Large intestine (tissue), 3 donors: ENCODE measurements around the gene KDM5B. TPM values are rescaled to one million over a fixed set of nuclear protein-coding genes. Genes with fewer than 3 reads are reported as not detected.

ENCODE experiments used
- DNase-seq, 2 donors: peaks; one replicate each; pipeline versions ENCODE4 v3.0.0 to v3.0.0-alpha.2; 2013
- H3K27ac ChIP-seq: one replicate; pipeline ENCODE4 v1.5.1; 2013; ENCODE audit warnings: low read length
- H3K27me3 ChIP-seq: 2 replicates; pipeline ENCODE4 v1.6.1; 2013; ENCODE audit warnings: low read length; ENCODE audit not compliant: control insufficient read depth, insufficient read depth
- H3K36me3 ChIP-seq: 2 replicates; pipeline ENCODE4 v1.6.1; 2013; ENCODE audit warnings: low read length; ENCODE audit not compliant: control insufficient read depth, insufficient read depth
- H3K4me1 ChIP-seq: one replicate; pipeline ENCODE4 v1.6.1; 2013; ENCODE audit warnings: low read length; ENCODE audit not compliant: control insufficient read depth, insufficient read depth
- H3K4me3 ChIP-seq: one replicate; pipeline ENCODE4 v1.5.1; 2013; ENCODE audit warnings: low read length
- H3K9me3 ChIP-seq: one replicate; pipeline ENCODE4 v1.6.1; 2013; ENCODE audit warnings: mild to moderate bottlenecking, low read depth, low read length, moderate library complexity; ENCODE audit not compliant: control insufficient read depth
- WGBS: methylation state at CpG from one replicate; pipeline ENCODE4 v1.1.5; 2013; ENCODE audit warnings: low lambda C conversion rate; ENCODE audit not compliant: insufficient coverage; 5-methylcytosine and 5-hydroxymethylcytosine counted together
- polyA plus RNA-seq: library from polyadenylated mRNA; unstranded; fragments of 120-200 nt; gene quantifications from one replicate; pipeline ENCODE4 v1.2.1, GENCODE V29; 2013

The KDM5B gene
- polyA plus RNA-seq, 1 donor: 39.7 TPM

GRCh38 chr1:202703191-202703590 is 105.0 kb downstream of the KDM5B start:
- Histone ChIP-seq H3K4me3 (no peak overlapping the region), H3K4me1 (no peaks in the 10 kb centered on the region), H3K36me3 (no peaks in the 10 kb centered on the region), H3K27ac (no peak overlapping the region), H3K27me3 (peaks cover 70% of the 10 kb centered on the region), H3K9me3 (no peaks in the 10 kb centered on the region)
- WGBS: no CpG with 5 or more reads among the region's 6 CpGs
- no peak for DNase-seq

DNA sequence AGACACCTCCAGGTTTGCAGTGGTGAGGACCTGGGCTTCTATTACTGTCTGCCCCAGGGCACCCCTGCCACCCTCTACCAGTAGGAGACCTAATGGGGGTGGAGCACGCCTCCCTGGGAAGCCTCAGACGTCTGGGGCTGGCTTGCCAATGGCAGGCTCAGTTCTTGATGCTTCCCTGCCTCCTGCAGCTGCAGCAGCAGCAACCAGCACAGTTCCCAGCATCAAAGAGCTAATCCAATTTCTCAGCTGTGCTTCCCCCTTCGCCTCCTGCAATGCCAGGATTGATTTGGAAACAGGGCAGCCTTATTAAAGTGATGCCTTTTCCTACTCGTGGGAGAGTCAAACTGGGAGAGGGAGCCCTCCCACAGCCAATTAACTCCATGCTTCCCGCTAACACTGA is 106.1 kb downstream of the KDM5B start:
- H3K27me3 ChIP-seq: peaks cover 65% of the 10 kb centered on the region
- DNase-seq: no peak
- WGBS: no CpG with 5 or more reads among the region's 5 CpGs

GRCh38 chr1:202701200-202701599 is 107.0 kb downstream of the KDM5B start:
- no peak overlapping the region for H3K4me3 ChIP-seq
- no peaks in the 10 kb centered on the region for H3K4me1 ChIP-seq
- 92% methylated on average over 2 of the region's 3 CpGs for WGBS
- H3K27me3 ChIP-seq: peaks cover 57% of the 10 kb centered on the region
- no peak for DNase-seq
- H3K27ac ChIP-seq: no peak overlapping the region
- H3K9me3 ChIP-seq: no peaks in the 10 kb centered on the region
- no peaks in the 10 kb centered on the region for H3K36me3 ChIP-seq

More for the DNA sequence above, 106.1 kb downstream of the KDM5B start:
- H3K4me3 ChIP-seq: no peak overlapping the region
- H3K36me3 ChIP-seq: no peaks in the 10 kb centered on the region
- no peaks in the 10 kb centered on the region for H3K4me1 ChIP-seq
- H3K9me3 ChIP-seq: no peaks in the 10 kb centered on the region
- no peak overlapping the region for H3K27ac ChIP-seq

- peaks cover 53% of the 10 kb centered on the region for H3K27me3 ChIP-seq
- no peaks in the 10 kb centered on the region for H3K4me1 ChIP-seq
- no peaks in the 10 kb centered on the region for H3K36me3 ChIP-seq
- H3K9me3 ChIP-seq: no peaks in the 10 kb centered on the region
- H3K27ac ChIP-seq: no peak overlapping the region
- no peak overlapping the region for H3K4me3 ChIP-seq
- DNase-seq: no peak
- no CpG with 5 or more reads among the region's 5 CpGs for WGBS
Observed at GRCh38 chr1:202700061-202700460, 108.2 kb downstream of the KDM5B start.

- Histone ChIP-seq H3K36me3 (no peaks in the 10 kb centered on the region), H3K27me3 (peaks cover 38% of the 10 kb centered on the region), H3K4me1 (no peaks in the 10 kb centered on the region), H3K27ac (no peak overlapping the region), H3K4me3 (no peak overlapping the region), H3K9me3 (no peaks in the 10 kb centered on the region)
- no CpG with 5 or more reads among the region's 8 CpGs for WGBS
- no peak for DNase-seq
Observed at GRCh38 chr1:202698276-202698675, 109.9 kb downstream of the KDM5B start.

DNA sequence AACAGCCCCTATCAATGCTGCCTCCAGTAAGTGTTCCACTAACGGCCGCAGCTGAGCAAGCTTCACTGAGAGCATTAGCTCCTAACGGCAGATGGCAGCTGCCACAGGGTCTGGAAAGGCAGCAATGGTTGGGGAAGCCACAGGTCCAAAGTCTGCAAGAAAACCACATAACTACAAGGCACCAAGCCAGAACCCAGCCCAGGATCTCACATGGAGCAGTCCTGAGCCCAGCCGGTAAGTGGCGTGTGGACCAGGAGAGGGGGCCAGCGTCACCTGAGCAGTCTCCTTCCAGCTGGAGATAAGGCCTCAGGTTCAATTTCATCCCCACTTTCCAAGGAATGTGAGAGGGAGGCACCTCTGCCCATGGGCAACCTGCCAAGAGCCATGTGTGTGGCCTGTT is 111.2 kb downstream of the KDM5B start:
- H3K27ac ChIP-seq: no peak overlapping the region
- peak in 1 of 2 donors; percentile 16 for DNase-seq
- no peak overlapping the region for H3K4me3 ChIP-seq
- no peaks in the 10 kb centered on the region for H3K4me1 ChIP-seq
- H3K27me3 ChIP-seq: peaks cover 29% of the 10 kb centered on the region
- H3K9me3 ChIP-seq: no peaks in the 10 kb centered on the region
- WGBS: no CpG with 5 or more reads among the region's 6 CpGs
- no peaks in the 10 kb centered on the region for H3K36me3 ChIP-seq

DNA sequence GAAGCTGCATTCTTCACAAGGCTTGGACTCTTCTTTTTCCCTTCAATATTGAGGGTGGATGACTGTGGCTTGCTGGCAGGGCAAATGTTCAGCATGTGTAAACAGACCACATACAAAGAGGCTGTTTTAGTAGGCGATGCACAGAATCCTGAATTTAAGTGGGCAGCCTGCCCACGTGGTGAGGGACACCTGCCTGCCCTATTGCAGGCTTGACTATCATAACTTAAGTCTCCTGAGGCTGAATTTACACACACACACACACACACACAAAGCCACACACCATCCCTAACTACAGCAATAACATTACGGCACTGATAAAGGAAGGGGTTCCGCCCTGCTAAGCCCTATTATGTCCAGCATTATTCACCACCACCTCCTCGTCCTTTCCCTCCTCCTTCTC is 113.9 kb downstream of the KDM5B start:
- H3K4me1 ChIP-seq: no peaks in the 10 kb centered on the region
- no peaks in the 10 kb centered on the region for H3K36me3 ChIP-seq
- no peak overlapping the region for H3K4me3 ChIP-seq
- WGBS: 8% methylated on average over 1 of the region's 5 CpGs
- H3K27me3 ChIP-seq: peaks cover 19% of the 10 kb centered on the region
- H3K9me3 ChIP-seq: no peaks in the 10 kb centered on the region
- H3K27ac ChIP-seq: no peak overlapping the region
- DNase-seq: no peak

DNA sequence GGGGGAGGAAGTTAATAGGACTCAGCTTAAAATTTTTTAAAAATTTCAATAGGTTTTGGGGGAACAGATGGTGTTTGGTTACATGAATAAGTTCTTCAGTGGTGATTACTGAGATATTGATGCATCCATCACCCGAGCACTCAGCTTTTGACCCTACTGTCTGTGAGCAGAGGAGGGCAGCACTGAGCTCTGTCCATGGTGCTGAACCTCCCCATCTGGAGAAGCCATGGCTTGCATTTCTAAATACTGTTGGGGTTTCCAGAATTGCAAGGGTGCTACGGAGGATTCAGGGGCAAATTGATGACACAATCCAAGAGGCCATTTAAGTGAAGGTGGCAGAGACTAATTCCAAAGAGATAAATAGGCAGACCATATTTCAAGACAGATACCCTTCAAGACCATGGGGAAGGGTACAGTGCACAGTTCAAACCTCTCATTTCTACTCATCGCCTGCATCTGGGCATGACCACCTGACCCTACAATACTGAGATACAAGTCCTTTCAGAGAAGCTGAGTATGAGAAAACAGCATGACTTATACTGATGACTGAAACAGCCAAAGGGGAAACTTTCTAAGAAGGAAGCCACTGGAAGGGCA is 115.2 kb downstream of the KDM5B start:
- no peak overlapping the region for H3K4me3 ChIP-seq
- DNase-seq: peak; percentile 37 to 48
- peaks cover 19% of the 10 kb centered on the region for H3K27me3 ChIP-seq
- WGBS: no CpG with 5 or more reads among the region's 3 CpGs
- H3K36me3 ChIP-seq: no peaks in the 10 kb centered on the region
- no peaks in the 10 kb centered on the region for H3K4me1 ChIP-seq
- H3K9me3 ChIP-seq: no peaks in the 10 kb centered on the region
- H3K27ac ChIP-seq: no peak overlapping the region

DNA sequence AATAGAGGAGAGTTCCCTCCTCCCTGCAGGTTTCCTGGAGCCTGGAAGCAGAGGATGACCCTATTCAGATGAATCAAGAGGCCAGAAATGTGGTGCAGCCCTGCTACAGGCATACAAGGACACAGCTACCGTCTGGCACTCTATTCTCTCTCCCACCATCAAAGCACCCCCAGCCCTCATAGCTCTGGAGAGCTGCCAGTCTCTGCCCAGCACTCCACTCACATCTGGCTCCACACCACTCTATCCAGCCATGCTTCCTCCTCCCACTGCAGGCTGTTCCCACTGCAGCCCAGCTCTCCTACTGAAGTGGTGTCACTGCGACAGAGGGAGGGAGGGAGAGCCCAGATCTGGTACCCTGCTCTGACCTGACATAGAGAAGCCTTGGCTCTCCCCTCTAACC is 116.4 kb downstream of the KDM5B start:
- no peak for DNase-seq
- Histone ChIP-seq H3K9me3 (no peaks in the 10 kb centered on the region), H3K27ac (no peak overlapping the region), H3K4me1 (no peaks in the 10 kb centered on the region), H3K4me3 (no peak overlapping the region), H3K27me3 (peaks cover 22% of the 10 kb centered on the region), H3K36me3 (no peaks in the 10 kb centered on the region)
- WGBS: no CpG with 5 or more reads among the region's 2 CpGs

GRCh38 chr1:202689493-202690342 is 118.5 kb downstream of the KDM5B start:
- DNase-seq: no peak
- no CpG with 5 or more reads among the region's 9 CpGs for WGBS
- no peaks in the 10 kb centered on the region for H3K9me3 ChIP-seq
- H3K27ac ChIP-seq: no peak overlapping the region
- H3K4me1 ChIP-seq: no peaks in the 10 kb centered on the region
- peaks cover 23% of the 10 kb centered on the region for H3K27me3 ChIP-seq
- H3K4me3 ChIP-seq: no peak overlapping the region
- no peaks in the 10 kb centered on the region for H3K36me3 ChIP-seq
